ENCODE data around the gene ELAVL2.

ELAVL2 gene

GRCh38 chr9:23739753-23740152 is 86.3 kb downstream of the ELAVL2 start:
- H3K4me3 ChIP-seq (ENCODE audit: low read length) = no peak overlapping the region
- DNase-seq (ENCODE audit: low read depth) = no peak
- TF ChIP-seq CTCF (conservative IDR thresholded peaks at IDR 0.05; ENCODE audit: low read length) = no peak

GRCh38 chr9:23736293-23736692 is 89.7 kb downstream of the ELAVL2 start:
- no peak for DNase-seq (ENCODE audit: low read depth)
- TF ChIP-seq CTCF (conservative IDR thresholded peaks at IDR 0.05; ENCODE audit: low read length) = no peak
- no peak overlapping the region for H3K4me3 ChIP-seq (ENCODE audit: low read length)

- DNase-seq (ENCODE audit: low read depth) = no peak
- TF ChIP-seq CTCF (conservative IDR thresholded peaks at IDR 0.05; ENCODE audit: low read length) = no peak
- no peak overlapping the region for H3K4me3 ChIP-seq (ENCODE audit: low read length)
Observed at GRCh38 chr9:23733495-23734078, 92.5 kb downstream of the ELAVL2 start.

- H3K4me3 ChIP-seq (ENCODE audit: low read length) = no peak overlapping the region
- DNase-seq (ENCODE audit: low read depth) = no peak
- TF ChIP-seq CTCF (conservative IDR thresholded peaks at IDR 0.05; ENCODE audit: low read length) = no peak
Observed at GRCh38 chr9:23731353-23731752, 94.7 kb downstream of the ELAVL2 start.

GRCh38 chr9:23730364-23730763 is 95.7 kb downstream of the ELAVL2 start:
- no peak overlapping the region for H3K4me3 ChIP-seq (ENCODE audit: low read length)
- no peak for TF ChIP-seq CTCF (conservative IDR thresholded peaks at IDR 0.05; ENCODE audit: low read length)
- DNase-seq (ENCODE audit: low read depth) = no peak

GRCh38 chr9:23728736-23729135 is 97.3 kb downstream of the ELAVL2 start:
- no peak for DNase-seq (ENCODE audit: low read depth)
- no peak overlapping the region for H3K4me3 ChIP-seq (ENCODE audit: low read length)
- TF ChIP-seq CTCF (conservative IDR thresholded peaks at IDR 0.05; ENCODE audit: low read length) = no peak

- no peak for TF ChIP-seq CTCF (conservative IDR thresholded peaks at IDR 0.05; ENCODE audit: low read length)
- no peak for DNase-seq (ENCODE audit: low read depth)
- no peak overlapping the region for H3K4me3 ChIP-seq (ENCODE audit: low read length)
Observed at GRCh38 chr9:23725279-23725946, 100.6 kb downstream of the ELAVL2 start.

Measured in AG10803 (cell line).